Measurements from ENCODE around the gene OTUD5.

The OTUD5 gene

DNA sequence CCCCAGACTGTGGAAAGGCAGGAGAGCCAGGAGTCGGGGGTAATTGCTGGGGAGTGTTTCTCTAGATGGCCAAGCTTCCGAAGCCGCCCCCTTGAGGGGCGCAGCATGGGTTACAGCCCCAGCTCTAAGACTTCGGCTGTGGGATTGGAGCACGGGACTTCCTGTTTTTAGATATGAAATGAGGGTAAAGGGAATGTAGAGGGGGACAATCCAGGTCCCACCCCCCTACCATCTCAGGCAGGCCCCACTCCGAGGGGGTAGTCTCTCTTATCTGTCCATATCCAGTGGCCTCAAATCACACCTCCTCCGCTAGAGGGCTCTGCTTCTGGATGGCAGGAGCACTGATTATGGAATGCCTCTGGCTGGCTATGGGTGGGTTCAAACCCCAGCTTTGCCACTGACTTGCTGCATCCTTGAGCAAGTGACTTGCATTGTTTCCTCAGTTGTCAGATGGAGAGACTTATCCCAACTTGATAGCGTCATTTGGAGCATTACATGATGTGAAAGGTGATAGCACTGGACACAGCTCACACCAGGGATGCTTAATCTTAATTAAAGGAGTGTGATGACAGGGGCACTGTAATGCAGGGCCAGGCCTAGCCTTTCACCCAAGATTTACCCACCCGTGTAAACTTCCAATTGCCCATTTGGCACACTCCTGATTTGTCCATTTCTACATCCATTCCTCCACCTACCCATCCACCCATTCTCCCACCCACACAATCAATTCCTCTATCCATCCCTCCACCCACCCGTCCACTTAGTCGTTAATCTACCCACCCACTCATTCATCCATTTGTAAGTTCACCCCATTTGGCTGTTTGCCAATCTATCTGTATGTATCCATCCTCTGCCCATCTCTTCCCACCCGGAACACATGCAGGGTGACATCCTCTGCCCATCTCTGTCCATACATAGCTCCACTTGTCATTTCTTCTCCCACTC is 15.1 kb upstream of the OTUD5 start:
- peak; percentile 51 for DNase-seq (ENCODE audit: low spot score)

DNA sequence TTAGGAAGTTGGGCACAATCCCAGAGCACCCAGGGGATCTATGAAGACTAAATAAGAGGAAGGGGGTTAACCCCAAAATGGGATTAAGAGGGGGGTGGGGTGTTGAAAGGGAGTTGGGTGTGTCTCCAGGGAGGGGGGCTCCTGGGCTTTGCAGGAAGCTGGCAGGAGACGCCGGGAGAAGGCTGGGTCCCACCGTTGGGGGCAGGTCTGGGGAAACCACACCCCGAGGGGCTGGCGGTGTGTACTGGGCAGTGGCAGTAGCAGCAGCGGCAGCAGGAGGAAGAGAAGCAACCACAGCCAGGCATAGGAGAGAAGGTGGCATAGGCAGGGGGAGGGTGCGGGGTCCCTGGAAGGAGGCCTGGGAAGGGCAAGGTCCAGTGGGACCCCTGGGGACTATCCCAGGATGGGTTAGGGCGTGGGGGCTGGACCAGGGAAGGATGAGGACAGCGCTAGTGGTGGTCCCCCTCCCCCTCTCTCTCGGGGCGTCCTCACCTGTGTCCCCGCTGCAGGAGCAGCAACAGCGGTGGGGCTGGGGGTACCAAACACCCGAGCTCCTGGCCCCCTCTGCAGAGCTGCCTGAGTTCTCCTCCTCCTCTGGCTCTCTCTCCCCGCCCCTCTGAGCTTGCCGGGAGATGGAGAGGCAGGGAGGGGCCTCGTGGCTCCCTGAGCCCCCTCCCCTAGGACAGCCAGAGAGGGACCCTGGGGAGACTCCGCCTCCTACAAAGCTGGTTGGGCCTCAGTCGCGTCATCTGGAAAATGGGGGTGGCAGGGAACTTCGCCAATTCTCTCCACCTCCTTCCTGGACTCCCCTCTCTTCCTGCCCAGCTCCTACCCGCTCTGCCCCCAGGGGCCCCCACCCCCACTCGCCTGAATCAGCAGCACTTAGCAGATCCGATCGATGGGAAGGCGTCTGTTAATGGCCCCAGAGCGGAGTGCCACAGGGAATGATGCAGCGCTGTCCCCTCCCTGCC is 14.1 kb upstream of the OTUD5 start, which contains the start of gene KCND1:
TSS of gene KCND1 (minus strand) at position 596 of the 971 bp plus-strand sequence. CDS start 1,573 bp downstream, outside the sequence.
- peak; percentile 50 for DNase-seq (ENCODE audit: low spot score)

DNA sequence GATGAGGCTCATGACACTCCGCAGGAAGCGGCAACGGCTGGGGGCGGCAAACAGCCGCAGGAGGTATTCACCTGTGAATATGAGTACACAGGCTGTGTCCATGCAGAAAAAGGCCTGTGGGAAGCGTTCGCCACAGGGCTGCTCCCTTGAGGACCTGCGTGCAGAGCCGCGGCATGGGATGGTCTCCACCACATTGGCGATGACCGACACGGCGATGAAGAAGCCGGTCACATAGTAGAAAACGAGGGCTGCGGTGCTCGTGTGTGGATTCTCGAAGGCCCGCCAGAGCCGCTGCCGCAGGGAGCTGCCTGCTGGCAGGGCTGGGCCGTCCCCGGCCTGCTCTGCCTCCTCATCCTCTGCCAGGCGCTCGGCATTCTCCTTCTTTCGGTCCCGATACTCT is 12.1 kb upstream of the OTUD5 start:
- no peak for DNase-seq (ENCODE audit: low spot score)

DNA sequence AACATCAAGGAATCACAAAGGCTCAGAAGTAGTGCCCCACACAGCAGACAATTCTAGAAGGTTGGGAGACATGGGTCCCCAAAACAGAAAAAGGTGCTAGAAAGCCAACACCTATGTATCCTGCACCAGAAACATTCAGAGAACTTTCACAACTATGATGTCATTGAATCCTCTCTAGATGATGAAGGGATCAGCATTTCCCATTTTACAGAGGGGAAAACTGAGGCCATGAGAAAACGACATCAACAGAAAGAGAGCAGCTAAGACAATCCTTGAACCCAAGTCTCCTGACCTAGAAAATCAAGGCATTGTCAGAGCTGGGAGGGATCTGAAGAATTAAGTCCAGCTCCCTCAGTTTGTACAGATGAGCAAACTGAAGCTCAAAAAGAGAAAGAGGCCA is 11.0 kb upstream of the OTUD5 start:
- DNase-seq (ENCODE audit: low spot score): no peak

DNA sequence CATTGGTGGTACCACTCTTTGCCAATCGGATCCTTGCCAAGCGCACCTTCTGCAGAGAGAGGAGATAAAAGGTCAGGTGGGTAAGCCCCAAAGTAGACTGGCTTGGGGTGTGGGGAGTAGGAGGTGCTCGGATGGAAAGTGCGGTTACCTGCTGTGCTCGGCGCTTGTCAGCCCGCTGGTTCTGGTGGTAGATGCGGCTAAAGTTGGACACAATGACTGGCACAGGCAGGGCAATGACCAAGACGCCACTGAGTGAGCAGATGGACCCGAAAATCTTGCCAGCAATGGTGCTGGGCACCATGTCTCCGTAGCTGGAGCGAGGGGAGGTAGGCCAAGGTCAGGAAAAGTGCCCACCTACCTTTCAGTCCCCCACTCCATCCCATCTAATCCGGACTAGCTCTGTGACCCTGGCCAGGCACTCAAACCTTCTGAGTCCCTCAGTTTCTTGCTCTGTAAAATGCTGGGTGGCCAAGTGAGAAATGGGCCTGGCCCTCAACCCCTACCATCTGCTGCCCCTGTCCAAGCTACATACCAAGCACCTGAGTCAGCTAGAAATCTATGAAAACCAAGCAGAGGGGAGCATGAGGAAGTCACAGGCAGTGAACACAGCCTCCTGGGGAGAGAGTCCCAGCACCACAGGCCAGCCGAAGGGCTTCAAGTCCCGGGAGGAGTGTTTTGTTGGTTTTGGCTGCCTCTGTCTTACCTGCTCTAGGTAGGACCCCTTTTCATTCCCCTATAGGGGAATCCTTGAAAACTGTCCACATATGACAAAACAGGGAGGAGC is 9.6 kb upstream of the OTUD5 start:
- peak; percentile 44 for DNase-seq (ENCODE audit: low spot score)

DNA sequence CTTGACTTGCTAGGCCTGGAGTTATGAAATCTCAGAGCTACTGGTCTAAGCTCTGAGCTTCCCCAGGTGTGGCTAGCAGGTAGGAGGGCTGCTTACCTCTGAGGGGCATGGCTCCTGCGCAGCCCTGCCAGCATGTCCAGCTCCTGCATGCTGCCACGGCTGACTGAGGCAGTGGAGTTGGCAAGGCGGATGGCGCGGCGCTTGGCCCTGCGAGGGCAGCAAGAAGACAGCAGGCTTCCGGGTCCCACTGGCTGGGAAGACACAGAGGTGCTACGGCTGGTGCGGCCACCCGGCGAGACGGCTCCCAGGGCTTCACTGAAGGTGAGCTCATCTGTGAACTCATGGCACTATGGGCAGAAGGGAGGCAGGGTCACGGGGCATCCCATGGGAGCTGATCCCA is 8.6 kb upstream of the OTUD5 start:
- DNase-seq (ENCODE audit: low spot score): no peak

DNA sequence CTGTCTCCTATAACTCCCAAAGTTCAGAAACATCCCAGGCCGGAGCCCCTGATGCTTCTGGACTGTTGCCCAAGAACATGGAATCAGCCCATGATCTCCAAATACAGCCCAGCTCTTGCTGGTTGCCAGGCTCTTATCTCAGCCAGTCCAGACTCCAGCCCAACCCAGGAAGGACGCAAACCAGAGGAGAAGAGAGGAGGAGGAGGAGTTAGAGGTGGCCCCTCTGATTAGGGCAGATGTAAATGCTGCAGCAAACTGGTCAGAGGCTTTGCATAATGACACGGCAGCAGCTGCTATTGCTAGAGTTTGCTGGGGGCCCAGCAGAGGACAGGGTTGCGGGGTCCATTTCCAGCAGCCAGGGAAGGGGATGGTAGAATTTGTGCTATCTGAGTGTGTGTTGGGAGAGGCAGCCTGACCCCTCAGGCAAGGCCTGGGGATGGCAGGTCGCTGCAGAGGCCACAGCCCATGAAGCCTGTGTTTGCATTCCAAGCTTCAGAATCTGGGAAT is 4.2 kb upstream of the OTUD5 start:
- no peak for DNase-seq (ENCODE audit: low spot score)

DNA sequence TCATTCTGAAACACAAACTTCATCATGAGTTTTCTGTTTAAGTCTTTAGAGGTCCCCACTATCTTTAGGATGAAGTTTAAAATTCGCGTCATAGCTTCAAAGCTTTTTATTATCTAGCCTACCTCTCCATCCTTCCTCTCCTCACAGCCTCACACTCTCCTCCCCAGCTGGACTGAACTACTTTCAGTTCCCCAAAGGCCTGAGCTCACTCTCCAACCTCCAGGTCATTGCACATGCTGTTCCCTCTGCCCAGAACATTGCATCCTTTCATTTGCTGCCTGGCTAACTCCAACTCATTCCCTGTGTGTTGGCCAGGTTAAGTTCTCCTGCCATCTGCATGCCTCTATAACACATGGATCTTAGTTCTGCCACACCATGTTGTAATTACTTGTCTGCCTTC is 2.9 kb upstream of the OTUD5 start:
- DNase-seq (ENCODE audit: low spot score): no peak

DNA sequence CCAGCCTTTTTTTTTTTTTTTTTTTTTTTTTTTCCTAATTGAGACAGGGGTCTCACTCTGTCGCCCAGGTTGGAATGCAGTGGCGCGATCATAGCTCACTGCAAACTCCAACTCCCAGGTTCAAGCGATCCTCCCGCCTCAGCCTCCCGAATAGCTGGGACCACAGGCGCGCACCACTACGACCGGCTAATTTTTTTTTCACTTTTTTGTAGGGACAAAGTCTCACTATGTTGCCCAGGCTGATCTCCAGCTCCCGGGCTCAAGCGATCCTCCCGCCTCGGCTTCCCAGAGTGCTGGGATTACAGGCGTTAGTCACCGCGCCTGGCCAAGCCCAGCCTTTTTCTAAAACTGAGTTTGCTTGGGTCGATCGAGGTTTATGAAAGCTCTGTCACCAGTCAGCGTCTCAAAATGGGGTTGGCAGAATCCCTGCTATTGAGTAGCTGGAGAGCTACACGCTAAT is 1.3 kb upstream of the OTUD5 start:
- DNase-seq (ENCODE audit: low spot score): peak; percentile 36

DNA sequence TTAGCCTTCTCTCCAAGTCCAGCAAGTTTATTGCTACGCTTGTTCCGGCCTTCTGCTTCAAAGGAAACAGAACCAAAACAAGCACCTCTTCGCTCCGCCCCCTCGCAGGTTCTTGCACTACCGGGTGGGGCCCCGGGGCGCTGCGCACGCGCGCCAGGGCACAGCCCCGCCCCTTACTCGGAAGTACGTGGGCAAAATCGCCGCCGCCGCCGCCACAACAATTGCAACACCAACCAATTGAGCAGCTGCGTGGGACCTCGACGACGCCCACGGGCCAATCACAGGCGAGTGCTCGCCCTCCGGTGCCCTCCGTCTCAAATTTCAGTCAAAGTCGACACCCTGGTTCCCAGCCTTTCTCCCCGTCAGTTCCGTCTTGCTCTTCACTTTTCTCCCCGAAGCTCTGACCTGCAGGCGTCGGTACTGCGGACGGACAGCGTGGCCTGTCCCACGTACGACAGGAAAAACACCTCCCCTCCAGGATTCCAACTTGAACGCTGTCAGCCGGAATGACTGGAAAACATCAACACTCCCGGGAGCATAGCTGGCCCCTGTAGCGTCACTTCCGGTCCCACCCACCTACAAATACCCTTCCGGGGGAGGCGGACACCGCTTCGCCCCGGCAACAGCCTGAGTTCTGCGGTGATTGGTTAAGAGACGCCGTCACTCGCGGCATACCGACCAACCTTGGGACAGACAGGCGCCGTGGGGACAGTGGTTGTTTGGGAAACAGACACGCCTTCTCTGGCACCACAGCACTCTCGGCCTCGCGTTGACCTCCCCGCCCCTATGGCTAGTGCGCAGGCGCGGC is 624 bp upstream of the OTUD5 start:
- peak; percentile 95 for DNase-seq (ENCODE audit: low spot score)

DNA sequence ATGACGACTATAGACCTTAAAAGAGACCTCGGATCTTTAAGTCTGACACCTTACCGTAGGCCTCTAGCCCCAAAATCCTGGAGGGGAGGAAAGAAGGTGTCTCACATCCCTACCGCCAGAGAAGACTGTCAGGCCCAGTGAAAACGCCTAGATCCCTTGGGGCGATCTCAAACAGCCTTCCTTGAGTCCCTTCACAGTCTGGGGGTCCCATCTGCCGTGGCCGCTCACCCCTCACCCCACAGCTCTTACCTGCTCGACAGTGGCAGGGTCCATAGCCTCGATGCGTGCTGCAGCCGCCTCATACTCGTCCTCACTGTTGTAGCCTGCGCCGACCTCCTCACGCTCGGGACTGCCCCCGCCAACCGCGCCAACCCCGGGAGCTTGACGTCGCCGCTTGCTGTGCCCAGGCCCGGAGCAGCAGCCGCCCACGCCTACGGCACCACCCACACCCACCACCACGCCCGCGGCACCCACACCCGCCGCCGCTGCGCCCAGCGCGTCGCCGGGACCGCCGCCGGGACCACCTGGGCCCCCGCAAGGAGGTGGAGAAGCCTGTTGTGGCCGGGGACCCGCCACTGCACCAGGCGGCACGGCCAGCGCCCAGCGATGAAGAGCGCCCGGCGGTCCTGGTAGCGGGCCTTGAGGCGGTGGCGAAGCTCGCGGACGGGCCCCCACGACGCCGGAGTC is 536 bp downstream of the OTUD5 start:
- DNase-seq (ENCODE audit: low spot score): peak; percentile 20

DNA sequence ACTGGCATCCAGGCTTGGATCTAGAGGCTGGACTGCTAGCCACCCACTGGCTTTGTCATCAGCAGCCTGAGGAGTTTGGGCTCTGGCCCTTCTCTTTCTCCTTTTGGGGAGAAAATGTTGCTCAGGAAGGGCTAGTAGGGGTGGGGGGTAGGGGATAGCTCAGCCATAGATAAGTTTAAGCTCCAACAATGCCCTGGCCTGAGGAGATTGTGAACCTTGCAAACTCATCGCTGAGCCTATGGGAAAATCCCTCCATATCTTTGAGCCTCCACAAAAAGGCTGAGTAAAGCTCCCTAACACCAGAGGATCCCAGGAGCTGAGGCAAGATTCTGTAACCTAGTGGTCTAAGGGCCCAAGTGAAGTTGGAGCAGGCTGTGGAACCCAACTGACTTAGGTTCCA is 8.8 kb downstream of the OTUD5 start:
- DNase-seq (ENCODE audit: low spot score): no peak

DNA sequence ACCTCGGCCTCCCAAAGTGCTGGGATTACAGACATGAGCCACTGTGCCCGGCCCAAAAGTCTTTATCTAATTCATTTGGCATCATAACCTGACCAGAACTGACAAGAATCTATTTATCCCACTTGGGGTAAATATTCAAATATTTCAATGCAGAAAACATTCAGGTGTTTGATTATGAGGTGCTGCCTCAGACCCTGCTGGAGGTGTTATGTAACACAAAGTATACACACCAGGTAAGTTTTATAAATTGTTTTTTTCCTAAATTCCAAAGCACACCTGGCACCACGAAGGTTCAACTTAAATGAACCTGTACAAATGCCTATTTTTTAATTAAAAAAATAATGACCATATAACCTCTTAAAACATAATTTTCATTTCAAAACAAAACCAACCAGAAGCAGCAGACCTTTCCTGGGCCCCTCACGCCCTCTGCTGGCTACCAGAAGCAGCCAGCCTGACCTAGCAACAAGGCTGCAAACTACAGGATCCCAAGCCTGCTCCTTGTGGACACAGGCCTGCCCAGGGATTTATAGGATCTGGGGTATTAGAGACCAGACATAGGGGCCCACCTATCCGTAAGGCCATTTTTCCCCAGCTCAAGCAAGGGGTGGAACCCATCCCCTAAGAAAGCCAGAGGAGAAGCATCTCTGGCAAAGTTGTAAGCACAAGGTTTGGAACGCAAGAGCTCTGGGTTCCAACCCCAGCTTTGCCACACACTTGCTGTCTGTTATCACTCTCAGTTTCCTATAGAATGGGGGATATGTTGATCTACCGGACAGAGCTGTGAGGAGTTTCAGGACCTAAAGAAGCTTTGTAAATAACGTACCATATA is 11.7 kb downstream of the OTUD5 start:
- peak; percentile 65 for DNase-seq (ENCODE audit: low spot score)

DNA sequence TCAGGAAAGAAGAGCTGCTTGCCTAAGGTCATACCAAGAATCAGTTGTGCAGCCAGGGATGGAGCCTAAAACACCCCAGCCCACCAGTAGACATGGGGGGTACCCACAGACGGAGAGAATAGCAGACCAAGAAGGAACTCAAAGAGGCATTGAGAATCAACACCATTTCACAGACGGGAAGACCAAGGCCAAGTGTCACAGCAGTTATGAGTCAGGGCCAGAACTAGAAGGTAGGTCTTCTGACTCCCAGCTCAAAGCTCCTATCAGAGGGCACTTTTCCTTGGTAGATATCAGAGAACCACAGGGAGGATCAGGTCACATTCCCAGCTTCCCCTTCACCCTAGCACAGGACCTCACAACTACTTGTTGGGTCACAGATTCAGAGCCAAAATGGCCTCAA is 14.5 kb downstream of the OTUD5 start:
- no peak for DNase-seq (ENCODE audit: low spot score)

DNA sequence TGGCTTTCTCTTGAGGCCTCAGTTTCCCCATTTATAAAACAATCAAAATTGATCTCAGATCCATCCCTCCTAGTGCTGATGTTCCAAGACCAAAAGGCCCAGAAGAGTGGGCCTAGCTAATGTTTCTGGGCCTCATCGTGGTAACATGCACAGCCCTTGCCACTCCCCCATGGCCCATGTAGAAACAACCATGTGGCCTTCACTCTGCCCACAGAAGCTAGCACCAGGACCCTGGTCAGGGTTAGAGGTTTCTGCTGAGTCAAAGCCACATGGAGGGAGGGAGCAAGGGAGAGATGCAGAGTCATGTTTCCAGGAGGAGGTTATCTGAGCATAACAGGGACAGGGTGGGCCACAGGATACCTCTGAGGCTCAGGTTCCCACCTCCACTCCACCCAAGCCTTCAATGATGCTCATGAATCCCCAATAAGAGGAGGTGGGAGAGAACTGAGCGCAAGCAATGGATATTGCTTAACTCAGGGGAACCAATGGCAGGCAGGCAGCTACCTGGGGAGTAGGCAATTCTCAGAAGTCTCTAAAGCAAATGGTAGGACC is 16.9 kb downstream of the OTUD5 start:
- DNase-seq (ENCODE audit: low spot score): no peak

DNA sequence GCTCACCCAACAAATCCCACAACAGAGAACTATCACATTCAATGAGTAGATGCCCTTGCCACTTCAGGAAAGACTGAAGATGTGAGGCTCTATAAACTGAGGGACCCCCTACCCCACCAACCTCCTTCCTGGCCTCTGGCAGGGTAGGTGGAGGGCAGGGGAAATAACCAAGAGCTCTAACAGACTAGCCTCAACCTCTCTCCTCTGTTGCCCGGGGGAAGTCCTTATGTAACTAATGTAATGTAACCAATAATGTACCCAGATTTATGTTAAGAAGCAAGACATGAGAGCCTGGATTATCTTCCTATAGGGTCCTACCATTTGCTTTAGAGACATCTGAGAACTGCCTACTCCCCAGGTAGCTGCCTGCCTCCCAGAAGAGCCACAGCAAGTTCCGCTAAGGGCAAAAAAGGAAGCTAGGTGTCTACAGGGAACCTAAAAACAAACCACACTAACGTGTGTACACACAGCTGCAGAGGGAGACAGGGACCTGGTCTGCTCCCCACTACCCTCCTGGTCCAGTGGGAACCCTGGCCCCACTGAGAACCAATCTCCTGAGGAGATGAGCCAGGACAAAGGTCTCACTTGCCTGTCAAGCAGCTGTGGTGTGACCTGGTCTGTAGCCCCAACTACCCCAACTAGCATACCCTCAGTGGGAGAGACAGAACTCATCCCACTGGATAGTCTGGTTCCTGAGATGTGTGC is 17.7 kb downstream of the OTUD5 start:
- DNase-seq (ENCODE audit: low spot score): no peak

DNA sequence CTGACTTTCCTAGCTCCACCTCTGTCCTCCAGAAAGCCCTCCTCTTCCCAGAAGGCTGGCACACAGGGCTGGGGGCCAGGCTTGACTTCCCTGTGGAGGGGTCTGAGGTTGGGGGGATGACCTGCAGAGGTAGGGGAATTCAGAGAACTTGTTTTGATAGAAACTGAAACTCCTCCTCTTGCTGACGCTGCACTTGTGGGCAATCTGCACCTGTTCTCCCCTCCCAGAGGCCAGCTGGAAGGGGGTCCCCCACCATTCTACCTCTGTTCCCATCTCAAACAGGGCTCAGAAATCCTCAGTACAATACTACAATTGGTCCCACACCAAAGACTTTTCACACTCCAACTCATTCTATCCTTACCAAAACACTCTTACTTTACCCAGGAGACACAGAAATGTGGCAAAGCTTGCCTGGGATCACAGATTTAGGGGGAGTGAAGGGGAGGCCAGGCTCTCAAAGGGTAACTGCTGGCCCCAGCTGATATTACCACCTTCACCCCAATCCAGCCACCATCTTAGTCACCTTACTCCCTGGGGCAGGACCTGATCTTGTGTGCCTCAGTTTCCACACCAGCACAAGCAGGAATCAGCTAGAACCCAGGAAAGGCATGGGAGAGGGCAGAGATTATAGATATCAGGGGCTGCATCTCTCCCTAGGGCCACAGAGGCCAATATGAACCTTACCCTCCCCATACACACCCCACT is 18.5 kb downstream of the OTUD5 start:
- DNase-seq (ENCODE audit: low spot score): no peak
